WTC11 (cell line): Measurements from ENCODE around the gene MRPS11. TPM values are rescaled to one million over a fixed set of nuclear protein-coding genes. Genes with fewer than 3 reads are reported as not detected.

Experiments used
- ATAC-seq: fragments of 200-7000 bp; cut with Tn5 transposase; 2 replicates; pipeline ENCODE4 v1.10.0; 2021; ENCODE audit warnings: mild to moderate bottlenecking, moderate library complexity
- CTCF ChIA-PET: fragments of 300-600 bp; sonication (Branson Sonifier 250); formaldehyde crosslinking; loops from one replicate; lab custom pipeline; 2021; ENCODE audit warnings: antibody characterized with exemption; lab: Charles Lee
- POLR2A ChIA-PET: fragments of 350-600 bp; sonication (Branson Sonifier 250); formaldehyde crosslinking; loops from one replicate; lab custom pipeline; 2021; ENCODE audit warnings: antibody characterized with exemption; lab: Charles Lee
- DNase-seq: peaks from one replicate; pipeline ENCODE4 v3.0.0; 2021; ENCODE audit warnings: low spot score
- H3K27ac Mint-ChIP-seq: 2 replicates; pipeline ENCODE4 v1.8.0; 2021; ENCODE audit warnings: mixed read lengths
- H3K27me3 Mint-ChIP-seq: 2 replicates; pipeline ENCODE4 v1.8.0; 2021; ENCODE audit warnings: low read depth, mild to moderate bottlenecking, moderate library complexity, mixed read lengths
- H3K36me3 Mint-ChIP-seq: 2 replicates; pipeline ENCODE4 v1.8.0; 2021; ENCODE audit warnings: mixed read lengths
- H3K4me1 Mint-ChIP-seq: 2 replicates; pipeline ENCODE4 v1.8.0; 2022; ENCODE audit warnings: mixed read lengths
- H3K4me3 Mint-ChIP-seq: 2 replicates; pipeline ENCODE4 v1.8.0; 2021; ENCODE audit warnings: mild to moderate bottlenecking, moderate library complexity, mixed read lengths
- H3K9me3 Mint-ChIP-seq: 2 replicates; pipeline ENCODE4 v1.8.0; 2021; ENCODE audit warnings: mixed read lengths
- CBFB ChIP-seq: sonication (generic); formaldehyde crosslinking; IDR thresholded peaks from 2 replicates; pipeline ENCODE4 v1.8.1; 2022; ENCODE audit warnings: mild to moderate bottlenecking, low read depth, missing genetic modification reagents
- CREB1 ChIP-seq: sonication (generic); formaldehyde crosslinking; IDR thresholded peaks from 2 replicates; pipeline ENCODE4 v1.8.0; 2023; ENCODE audit warnings: mild to moderate bottlenecking, missing genetic modification reagents
- E2F1 ChIP-seq: sonication (generic); formaldehyde crosslinking; IDR thresholded peaks from 2 replicates; pipeline ENCODE4 v1.8.0; 2022; ENCODE audit warnings: mild to moderate bottlenecking, missing genetic modification reagents
- EMX1 ChIP-seq: fragments of 250-450 bp; sonication (Bioruptor Pico); IDR thresholded peaks from 2 replicates; pipeline ENCODE4 v1.8.0; 2021; ENCODE audit warnings: mild to moderate bottlenecking
- ESRRA ChIP-seq: sonication (generic); formaldehyde crosslinking; IDR thresholded peaks from 2 replicates; pipeline ENCODE4 v1.8.1; 2022; ENCODE audit warnings: mild to moderate bottlenecking, missing genetic modification reagents, borderline replicate concordance
- ETV6 ChIP-seq: sonication (generic); formaldehyde crosslinking; IDR thresholded peaks from 2 replicates; pipeline ENCODE4 v1.8.1; 2022; ENCODE audit warnings: mild to moderate bottlenecking, missing genetic modification reagents
- MAX ChIP-seq: sonication (generic); formaldehyde crosslinking; IDR thresholded peaks from 2 replicates; pipeline ENCODE4 v1.8.0; 2022; ENCODE audit warnings: mild to moderate bottlenecking, missing genetic modification reagents
- NFATC4 ChIP-seq: fragments of 250-450 bp; sonication (Bioruptor Pico); IDR thresholded peaks from 2 replicates; pipeline ENCODE4 v1.9.0; 2021; ENCODE audit warnings: mild to moderate bottlenecking
- NFE2L1 ChIP-seq: sonication (generic); formaldehyde crosslinking; IDR thresholded peaks from 2 replicates; pipeline ENCODE4 v1.8.1; 2023; ENCODE audit warnings: missing genetic modification reagents
- PREB ChIP-seq: sonication (generic); formaldehyde crosslinking; IDR thresholded peaks from 2 replicates; pipeline ENCODE4 v1.8.1; 2022; ENCODE audit warnings: mild to moderate bottlenecking, missing genetic modification reagents, moderate library complexity, borderline replicate concordance
- RELA ChIP-seq: sonication (generic); formaldehyde crosslinking; IDR thresholded peaks from 2 replicates; pipeline ENCODE4 v1.8.1; 2022; ENCODE audit warnings: missing genetic modification reagents, mild to moderate bottlenecking, borderline replicate concordance
- RORB ChIP-seq: fragments of 250-450 bp; sonication (Bioruptor Pico); IDR thresholded peaks from 2 replicates; pipeline ENCODE4 v1.9.0; 2021; ENCODE audit warnings: mild to moderate bottlenecking
- SP1 ChIP-seq: sonication (generic); formaldehyde crosslinking; conservative IDR thresholded peaks from 2 replicates; pipeline ENCODE4 v1.8.1; 2022; ENCODE audit warnings: missing genetic modification reagents
- TEAD1 ChIP-seq: sonication (generic); formaldehyde crosslinking; IDR thresholded peaks from 2 replicates; pipeline ENCODE4 v1.8.0; 2022; ENCODE audit warnings: mild to moderate bottlenecking, missing genetic modification reagents
- ZNF138 ChIP-seq: sonication (generic); formaldehyde crosslinking; conservative IDR thresholded peaks from 2 replicates; pipeline ENCODE4 v1.8.1; 2022; ENCODE audit warnings: mild to moderate bottlenecking, moderate library complexity, missing genetic modification reagents
- ZSCAN18 ChIP-seq: fragments of 250-450 bp; sonication (Bioruptor Pico); IDR thresholded peaks from 2 replicates; pipeline ENCODE4 v2.1.2; 2022; ENCODE audit warnings: mild to moderate bottlenecking, moderate library complexity
- total RNA-seq: library from RNA; stranded (reverse); gene quantifications from 3 replicates; pipeline ENCODE4 v1.2.3, GENCODE V29; 2021
- TF ChIP-seq, protein P1 (sequence below): sonication (generic); formaldehyde crosslinking; conservative IDR thresholded peaks from 2 replicates; pipeline ENCODE4 v1.8.1; 2023; ENCODE audit warnings: mild to moderate bottlenecking, low read depth, missing genetic modification reagents, moderate library complexity
- TF ChIP-seq, protein P2 (sequence below): fragments of 250-450 bp; sonication (Bioruptor Pico); IDR thresholded peaks from 2 replicates; pipeline ENCODE4 v1.9.0; 2021; ENCODE audit warnings: mild to moderate bottlenecking, borderline replicate concordance
- TF ChIP-seq, protein P3 (sequence below): sonication (generic); formaldehyde crosslinking; IDR thresholded peaks from 2 replicates; pipeline ENCODE4 v1.8.0; 2022; ENCODE audit warnings: mild to moderate bottlenecking, missing genetic modification reagents

The MRPS11 gene
- total RNA-seq, 1 experiment from 2014 or later = 49.1 TPM

GRCh38 chr15:88480981-88481380 is 13.5 kb downstream of the MRPS11 start (continued):
- TF ChIP-seq CBFB (CRISPR knock-in tag) = no peak
- no peak for TF ChIP-seq RELA
- TF ChIP-seq ETV6 = no peak
- TF ChIP-seq TEAD1 (CRISPR knock-in tag) = no peak

GRCh38 chr15:88482263-88482662 is 14.8 kb downstream of the MRPS11 start:
- H3K36me3 Mint-ChIP-seq = peaks cover 6% of the 10 kb centered on the region
- H3K27me3 Mint-ChIP-seq = peaks cover 8% of the 10 kb centered on the region; the same call in 1 of the 2 replicates
- H3K4me3 Mint-ChIP-seq = no peak overlapping the region
- DNase-seq = no peak
- ChIA-PET POLR2A (interaction anchor here (0.7 to 0.9 kb wide), 2 partner anchors 123 to 1275 kb away, joined by 3 to 4 read pairs; no protein-coding TSS in a partner anchor), CTCF (interaction anchor here (1.0 kb wide), 2 partner anchors 12 to 129 kb away, joined by 3 to 4 read pairs; no protein-coding TSS in a partner anchor)
- no peak for ATAC-seq
- no peak overlapping the region for H3K27ac Mint-ChIP-seq
- H3K4me1 Mint-ChIP-seq = peaks cover 38% of the 10 kb centered on the region
- H3K9me3 Mint-ChIP-seq = no peaks in the 10 kb centered on the region
- no peak for TF ChIP-seq E2F1 (CRISPR knock-in tag)
- no peak for TF ChIP-seq ZNF138 (CRISPR knock-in tag)
- no peak for TF ChIP-seq ESRRA (CRISPR knock-in tag)
- TF ChIP-seq, protein P1, sequence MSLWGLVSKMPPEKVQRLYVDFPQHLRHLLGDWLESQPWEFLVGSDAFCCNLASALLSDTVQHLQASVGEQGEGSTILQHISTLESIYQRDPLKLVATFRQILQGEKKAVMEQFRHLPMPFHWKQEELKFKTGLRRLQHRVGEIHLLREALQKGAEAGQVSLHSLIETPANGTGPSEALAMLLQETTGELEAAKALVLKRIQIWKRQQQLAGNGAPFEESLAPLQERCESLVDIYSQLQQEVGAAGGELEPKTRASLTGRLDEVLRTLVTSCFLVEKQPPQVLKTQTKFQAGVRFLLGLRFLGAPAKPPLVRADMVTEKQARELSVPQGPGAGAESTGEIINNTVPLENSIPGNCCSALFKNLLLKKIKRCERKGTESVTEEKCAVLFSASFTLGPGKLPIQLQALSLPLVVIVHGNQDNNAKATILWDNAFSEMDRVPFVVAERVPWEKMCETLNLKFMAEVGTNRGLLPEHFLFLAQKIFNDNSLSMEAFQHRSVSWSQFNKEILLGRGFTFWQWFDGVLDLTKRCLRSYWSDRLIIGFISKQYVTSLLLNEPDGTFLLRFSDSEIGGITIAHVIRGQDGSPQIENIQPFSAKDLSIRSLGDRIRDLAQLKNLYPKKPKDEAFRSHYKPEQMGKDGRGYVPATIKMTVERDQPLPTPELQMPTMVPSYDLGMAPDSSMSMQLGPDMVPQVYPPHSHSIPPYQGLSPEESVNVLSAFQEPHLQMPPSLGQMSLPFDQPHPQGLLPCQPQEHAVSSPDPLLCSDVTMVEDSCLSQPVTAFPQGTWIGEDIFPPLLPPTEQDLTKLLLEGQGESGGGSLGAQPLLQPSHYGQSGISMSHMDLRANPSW (CRISPR knock-in tag) = no peak
- no peak for TF ChIP-seq RORB (CRISPR knock-in tag)
- TF ChIP-seq, protein P2, sequence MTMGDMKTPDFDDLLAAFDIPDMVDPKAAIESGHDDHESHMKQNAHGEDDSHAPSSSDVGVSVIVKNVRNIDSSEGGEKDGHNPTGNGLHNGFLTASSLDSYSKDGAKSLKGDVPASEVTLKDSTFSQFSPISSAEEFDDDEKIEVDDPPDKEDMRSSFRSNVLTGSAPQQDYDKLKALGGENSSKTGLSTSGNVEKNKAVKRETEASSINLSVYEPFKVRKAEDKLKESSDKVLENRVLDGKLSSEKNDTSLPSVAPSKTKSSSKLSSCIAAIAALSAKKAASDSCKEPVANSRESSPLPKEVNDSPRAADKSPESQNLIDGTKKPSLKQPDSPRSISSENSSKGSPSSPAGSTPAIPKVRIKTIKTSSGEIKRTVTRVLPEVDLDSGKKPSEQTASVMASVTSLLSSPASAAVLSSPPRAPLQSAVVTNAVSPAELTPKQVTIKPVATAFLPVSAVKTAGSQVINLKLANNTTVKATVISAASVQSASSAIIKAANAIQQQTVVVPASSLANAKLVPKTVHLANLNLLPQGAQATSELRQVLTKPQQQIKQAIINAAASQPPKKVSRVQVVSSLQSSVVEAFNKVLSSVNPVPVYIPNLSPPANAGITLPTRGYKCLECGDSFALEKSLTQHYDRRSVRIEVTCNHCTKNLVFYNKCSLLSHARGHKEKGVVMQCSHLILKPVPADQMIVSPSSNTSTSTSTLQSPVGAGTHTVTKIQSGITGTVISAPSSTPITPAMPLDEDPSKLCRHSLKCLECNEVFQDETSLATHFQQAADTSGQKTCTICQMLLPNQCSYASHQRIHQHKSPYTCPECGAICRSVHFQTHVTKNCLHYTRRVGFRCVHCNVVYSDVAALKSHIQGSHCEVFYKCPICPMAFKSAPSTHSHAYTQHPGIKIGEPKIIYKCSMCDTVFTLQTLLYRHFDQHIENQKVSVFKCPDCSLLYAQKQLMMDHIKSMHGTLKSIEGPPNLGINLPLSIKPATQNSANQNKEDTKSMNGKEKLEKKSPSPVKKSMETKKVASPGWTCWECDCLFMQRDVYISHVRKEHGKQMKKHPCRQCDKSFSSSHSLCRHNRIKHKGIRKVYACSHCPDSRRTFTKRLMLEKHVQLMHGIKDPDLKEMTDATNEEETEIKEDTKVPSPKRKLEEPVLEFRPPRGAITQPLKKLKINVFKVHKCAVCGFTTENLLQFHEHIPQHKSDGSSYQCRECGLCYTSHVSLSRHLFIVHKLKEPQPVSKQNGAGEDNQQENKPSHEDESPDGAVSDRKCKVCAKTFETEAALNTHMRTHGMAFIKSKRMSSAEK (CRISPR knock-in tag) = no peak
- TF ChIP-seq EMX1 (CRISPR knock-in tag) = no peak
- no peak for TF ChIP-seq NFATC4 (CRISPR knock-in tag)
- TF ChIP-seq, protein P3, sequence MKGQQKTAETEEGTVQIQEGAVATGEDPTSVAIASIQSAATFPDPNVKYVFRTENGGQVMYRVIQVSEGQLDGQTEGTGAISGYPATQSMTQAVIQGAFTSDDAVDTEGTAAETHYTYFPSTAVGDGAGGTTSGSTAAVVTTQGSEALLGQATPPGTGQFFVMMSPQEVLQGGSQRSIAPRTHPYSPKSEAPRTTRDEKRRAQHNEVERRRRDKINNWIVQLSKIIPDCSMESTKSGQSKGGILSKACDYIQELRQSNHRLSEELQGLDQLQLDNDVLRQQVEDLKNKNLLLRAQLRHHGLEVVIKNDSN (CRISPR knock-in tag) = no peak
- TF ChIP-seq ZSCAN18 (CRISPR knock-in tag) = no peak
- no peak for TF ChIP-seq MAX
- TF ChIP-seq CREB1 (CRISPR knock-in tag) = no peak
- no peak for TF ChIP-seq PREB (CRISPR knock-in tag)
- no peak for TF ChIP-seq NFE2L1
- no peak for TF ChIP-seq SP1 (CRISPR knock-in tag)
